GM18511 (cell line): ENCODE measurements around the gene RAB33B.
A peak's percentile ranks its signal among the peaks of the same experiment; 100 is the strongest.
"Not testable (repeated sequence)": the region's sequence is repeated elsewhere in the genome, so short reads cannot be mapped to it uniquely, and the experiment has no call there.

Source experiments
- ATAC-seq: cut with Tn5 transposase; IDR thresholded peaks from one replicate; pipeline ENCODE4 v1.9.1; 2021; ENCODE audit warnings: mild to moderate bottlenecking, moderate library complexity; ENCODE audit not compliant: unreplicated experiment

The RAB33B gene

DNA sequence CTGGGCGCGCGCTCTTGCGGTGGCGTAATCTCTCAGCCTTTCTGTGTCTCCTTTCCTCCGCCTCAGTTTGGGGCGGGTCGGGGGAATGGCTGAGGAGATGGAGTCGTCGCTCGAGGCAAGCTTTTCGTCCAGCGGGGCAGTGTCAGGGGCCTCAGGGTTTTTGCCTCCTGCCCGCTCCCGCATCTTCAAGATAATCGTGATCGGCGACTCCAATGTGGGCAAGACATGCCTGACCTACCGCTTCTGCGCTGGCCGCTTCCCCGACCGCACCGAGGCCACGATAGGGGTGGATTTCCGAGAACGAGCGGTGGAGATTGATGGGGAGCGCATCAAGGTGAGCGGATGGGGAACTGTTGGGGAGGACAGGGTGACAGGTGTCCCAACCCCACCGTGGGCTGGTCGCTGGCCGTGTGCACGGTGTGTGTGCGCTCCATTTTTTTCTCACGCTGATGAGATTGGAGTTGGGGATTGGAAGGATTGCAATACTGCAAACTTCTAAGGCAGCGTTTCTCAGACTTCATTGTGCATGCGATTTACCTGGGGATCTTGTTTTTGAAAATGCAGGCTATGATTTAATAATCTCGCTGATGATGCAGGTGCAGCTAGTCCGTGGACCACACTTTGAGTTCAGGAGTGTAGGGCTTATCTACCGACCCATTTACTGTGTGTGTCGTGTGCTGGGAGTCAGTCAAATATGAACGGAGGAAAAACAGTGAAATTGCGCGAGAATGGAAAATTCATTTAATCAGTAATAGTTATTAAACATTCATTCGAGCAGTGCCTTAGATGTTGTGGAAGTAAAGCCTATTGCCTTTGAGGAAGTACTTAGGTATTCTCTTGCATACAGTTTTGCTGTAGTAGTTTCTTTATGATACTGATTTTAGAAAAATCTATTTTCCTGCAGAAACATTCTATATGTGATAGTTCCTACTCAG is at the start of gene RAB33B:
TSS of gene RAB33B (plus strand) at position 11 of the 935 bp plus-strand sequence. CDS start at position 86, 75 bp downstream.
- ATAC-seq = peak; percentile 13

DNA sequence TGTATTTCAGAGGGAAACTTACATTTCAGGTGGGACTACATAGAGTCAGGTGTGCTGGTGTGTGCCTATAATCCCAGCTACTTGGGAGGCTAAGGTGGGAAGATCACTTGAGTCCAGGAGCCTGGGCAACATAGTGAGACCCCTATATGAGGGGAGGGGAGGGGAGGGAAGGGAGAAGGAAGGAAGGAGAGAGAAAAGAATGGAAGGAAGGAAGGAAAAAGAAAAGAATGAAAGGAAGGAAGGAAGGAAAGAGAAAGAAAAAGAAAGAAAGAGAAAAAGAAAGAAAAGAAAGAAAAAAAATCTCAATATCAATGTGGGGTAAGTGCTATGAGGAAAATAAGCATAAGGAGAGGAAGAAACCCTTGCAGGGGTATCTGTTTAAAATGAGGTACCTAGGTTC is 43.6 kb upstream of the RAB33B start:
- no peak for ATAC-seq

DNA sequence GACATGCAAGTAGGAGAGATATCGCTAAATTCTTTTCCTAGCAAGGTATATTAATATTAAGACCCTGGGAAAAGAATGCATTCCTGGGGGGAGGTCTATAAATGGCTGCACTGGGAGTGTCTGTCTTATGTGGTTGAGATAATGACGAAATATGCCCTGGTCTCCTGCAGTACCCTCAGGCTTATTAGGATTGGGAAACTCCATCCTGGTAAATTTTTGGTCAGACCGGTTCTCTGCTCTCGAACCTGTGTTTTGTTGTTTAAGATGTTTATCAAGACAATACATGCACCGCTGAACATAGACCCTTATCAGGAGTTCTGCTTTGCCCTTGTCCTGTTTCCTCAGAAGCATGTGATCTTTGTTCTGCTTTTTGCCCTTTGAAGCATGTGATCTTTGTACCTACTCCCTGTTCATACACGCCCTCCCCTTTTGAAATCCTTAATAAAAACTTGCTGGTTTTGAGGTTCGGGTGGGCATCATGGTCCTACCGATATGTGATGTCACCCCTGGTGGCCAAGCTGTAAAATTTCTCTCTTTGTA is 39.2 kb upstream of the RAB33B start:
- not testable (repeated sequence) for ATAC-seq

DNA sequence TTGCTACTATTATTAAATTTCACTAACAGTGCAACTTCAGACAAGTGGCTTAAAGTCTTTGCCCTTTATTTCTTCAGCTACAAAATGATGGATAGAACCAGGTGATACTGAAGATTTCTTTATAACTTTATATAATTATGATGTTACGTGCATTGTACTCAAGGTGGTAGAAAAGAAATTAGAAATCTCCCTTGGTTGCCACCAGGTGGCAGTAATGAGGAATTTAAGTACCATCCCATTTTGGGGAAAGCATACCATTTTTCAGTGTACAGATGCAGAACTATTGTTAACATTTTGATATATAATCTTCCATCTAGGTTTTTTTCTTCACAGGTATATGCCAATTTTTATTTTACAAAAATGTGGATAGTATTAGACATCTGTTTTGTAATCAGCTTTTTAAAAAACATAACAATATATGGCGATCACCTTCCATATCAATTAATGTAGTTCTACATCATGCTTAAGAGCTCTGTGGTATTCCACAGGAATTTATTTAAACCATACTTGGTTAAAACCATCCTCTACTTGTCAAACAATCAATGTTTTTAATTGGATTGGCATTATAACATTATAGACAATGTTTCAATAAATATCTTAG is 37.7 kb upstream of the RAB33B start:
- no peak for ATAC-seq

DNA sequence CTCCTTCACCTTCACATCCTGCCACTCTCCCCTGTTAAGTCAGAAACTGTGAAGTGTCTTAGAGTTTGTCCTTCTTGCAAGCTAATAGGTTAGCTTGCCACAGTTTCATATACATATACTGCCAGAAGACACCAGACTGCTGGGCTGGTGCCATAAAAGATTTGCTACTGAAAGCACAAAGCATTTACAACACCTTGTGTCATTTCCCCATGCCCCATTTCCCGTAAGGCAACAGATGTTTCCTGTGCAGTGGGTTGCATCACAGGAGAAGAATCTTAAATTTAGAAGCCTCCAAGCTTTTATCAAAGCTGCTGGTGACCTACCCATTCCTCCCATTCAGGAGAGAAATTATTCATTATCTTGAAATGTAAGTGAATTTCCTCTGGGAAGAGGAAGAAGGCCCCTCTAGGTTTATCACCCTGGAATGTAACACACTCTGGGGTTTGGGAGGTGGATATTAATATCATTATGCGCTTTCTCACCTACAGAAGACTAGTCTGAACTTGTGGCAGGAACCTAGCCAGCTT is 34.5 kb upstream of the RAB33B start:
- ATAC-seq = peak; percentile 83

DNA sequence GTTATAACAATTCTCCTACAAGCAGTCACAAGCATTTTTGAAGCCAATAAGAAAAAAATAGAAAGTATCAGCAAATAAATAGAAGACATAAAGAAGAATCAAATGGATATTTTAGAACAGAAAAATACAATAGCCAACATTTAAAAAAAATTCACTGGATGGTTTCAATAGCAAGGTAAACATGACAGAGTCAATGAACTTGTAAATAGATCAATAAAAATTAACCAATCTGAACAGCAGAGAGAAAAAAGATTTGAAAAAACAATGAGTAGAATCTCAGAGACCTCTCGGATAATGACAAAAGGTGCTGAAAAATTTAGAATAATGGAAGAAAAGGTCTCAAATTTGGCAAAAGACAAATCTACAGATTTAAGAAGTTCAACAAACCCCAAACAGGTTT is 33.3 kb upstream of the RAB33B start:
- no peak for ATAC-seq

DNA sequence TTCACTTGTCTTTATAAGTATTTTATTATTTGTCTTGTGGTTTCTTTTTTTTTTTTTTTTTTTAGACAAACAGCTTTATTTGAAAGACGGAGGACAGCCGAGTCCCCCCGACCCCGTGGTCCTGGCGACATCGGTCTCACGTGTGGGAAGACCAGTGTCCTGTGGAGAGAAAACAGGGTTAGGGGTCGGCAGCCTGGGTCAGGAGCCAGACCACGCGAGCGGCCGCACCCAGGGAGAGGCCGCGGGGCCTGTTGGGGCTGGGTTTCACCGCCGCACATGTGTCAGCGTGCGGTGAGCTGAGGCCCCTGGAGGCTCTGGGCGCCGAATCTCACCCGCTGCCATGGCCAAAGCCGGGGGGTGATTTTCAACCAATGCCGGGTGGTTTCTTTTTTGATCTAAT is 17.8 kb upstream of the RAB33B start:
- ATAC-seq = no peak

DNA sequence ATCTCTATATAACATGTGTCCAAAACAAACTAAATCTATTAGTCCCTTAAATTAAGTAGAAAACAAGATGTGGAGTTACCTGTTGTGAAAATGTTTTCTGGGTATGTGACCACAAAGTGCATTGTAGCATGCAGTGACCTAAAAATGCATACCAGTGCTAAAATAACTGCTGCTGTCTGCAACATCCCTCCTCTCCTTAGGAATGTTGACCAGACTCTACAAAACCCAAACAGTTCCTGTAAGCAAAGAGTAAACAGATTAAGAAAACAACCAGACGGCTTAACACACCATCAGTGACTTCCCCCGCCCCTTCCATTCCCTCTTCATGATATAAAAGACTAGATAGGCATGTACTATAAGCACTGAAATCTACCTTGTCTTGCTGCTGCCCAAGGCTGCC is 15.8 kb upstream of the RAB33B start:
- no peak for ATAC-seq

DNA sequence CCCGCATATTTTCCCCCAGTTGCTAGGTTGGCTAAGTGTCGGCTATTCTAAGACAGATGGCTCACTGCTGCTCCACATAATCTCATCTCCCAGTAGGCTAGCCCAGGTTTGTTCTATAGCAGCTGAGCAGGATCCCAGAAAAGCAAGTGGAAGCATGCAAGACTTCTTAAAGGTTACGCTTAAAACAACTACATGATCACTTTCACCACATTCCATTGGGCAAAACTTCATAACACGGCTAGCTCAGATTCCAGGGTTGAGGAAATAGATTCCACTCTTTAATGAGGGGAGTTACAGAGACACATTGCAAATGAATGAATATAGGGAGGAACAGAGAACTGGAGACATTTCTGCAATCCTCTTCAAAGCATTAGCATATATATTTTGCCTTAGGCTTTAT is 12.9 kb upstream of the RAB33B start:
- no peak for ATAC-seq

DNA sequence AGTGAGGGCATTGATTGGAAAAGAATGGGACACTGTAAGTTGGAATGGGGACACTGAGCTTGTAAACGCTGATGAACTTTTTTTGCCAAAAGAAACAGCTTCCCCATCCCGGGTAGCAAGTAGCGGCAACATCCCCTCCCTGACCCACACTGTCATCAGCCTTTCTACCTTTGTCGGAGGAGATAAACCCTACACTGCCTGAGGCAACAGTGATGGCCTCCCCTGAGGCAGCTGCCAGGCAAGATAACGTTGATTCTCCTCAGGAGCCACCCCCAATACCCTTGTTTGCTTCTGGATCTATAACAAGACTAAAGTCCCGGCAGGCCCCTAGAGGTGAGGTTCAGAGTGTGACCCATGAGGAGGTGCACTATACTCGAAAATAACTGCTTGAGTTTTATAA is 10.3 kb upstream of the RAB33B start:
- ATAC-seq = no peak

DNA sequence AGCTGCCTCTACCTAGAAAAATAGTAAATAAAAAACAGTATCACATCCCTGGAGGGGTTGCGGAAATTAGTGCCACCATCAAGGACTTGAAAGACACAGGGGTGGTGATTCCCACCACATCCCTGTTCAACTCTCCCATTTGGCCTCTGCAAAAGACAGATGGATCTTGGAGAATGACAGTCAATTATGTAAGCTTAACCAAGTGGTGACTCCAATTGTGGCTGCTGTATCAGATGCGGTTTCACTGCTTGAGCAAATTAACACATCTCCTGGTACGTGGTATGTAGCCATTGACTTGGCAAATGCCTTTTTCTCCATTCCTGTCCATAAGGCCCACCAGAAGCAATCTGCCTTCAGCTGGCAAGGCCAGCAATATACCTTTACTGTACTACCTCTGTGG is 9.0 kb upstream of the RAB33B start:
- not testable (repeated sequence) for ATAC-seq

DNA sequence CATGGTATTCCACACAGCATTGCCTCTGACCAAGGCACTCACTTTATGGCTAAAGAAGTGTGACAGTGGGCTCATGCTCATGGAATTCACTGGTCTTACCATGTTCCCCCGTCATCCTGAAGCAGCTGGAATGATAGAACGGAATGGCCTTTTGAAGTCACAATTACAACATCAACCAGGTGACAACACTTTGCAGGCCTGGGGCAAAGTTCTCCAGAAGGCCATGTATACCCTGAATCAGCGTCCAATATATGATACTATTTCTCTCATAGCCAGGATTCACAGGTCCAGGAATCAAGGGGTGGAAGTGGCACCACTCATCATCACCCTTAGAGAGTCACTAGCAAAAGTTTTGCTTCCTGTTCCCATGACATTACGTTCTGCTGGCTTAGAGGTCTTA is 6.8 kb upstream of the RAB33B start:
- not testable (repeated sequence) for ATAC-seq

DNA sequence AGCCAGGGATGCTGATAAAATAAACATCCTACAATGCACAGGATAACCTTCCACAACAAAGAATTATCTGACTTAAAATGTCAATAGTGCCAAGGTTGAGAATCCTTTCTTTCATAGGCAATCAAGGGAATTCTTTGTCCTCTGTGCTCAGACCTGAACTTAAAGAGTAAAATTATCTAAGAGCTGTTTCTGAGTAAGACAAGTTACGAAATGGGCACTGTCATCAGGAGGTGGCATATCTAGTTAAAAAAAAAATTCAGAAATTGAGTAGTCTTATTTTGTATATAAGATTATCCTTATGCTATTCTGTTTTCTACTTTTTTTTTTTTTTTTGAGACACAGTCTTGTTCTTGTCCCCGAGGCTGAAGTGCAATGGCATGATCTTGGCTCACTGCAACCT is 3.3 kb upstream of the RAB33B start:
- ATAC-seq = no peak

DNA sequence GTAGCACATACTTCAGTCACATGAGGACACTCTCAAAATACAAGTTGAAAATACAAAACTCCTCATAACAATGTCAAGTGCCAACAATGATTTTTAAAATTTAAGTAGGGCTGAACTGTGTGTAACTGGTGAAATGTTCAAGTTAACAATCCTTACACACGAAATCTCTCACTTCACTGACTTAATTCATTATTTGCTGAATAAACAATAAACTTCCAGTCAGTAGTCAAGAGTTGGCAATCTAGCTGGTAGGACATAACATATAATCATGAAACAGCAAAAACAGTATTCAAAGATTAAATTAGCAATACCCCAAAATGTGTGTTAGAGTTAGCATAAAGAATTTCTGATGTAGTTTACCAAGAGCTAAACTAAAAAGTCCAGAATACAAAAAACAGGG is 1.9 kb upstream of the RAB33B start:
- ATAC-seq = no peak

DNA sequence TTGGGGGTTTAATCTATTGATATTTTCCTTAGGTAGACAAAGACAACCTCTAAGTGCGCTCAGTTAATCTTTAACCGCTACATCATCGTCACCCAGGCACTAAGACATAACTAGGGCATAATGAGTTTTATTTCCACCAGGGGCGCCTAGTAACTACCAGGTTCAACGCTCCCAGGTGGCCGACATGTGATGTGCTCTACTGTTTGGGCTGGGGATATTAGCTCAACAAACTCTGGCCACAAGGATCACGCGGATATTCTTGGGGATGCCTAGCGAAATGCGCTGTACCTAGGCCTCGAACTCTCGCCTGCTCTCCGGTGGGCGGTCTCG is 915 bp upstream of the RAB33B start:
- peak; percentile 62 for ATAC-seq

DNA sequence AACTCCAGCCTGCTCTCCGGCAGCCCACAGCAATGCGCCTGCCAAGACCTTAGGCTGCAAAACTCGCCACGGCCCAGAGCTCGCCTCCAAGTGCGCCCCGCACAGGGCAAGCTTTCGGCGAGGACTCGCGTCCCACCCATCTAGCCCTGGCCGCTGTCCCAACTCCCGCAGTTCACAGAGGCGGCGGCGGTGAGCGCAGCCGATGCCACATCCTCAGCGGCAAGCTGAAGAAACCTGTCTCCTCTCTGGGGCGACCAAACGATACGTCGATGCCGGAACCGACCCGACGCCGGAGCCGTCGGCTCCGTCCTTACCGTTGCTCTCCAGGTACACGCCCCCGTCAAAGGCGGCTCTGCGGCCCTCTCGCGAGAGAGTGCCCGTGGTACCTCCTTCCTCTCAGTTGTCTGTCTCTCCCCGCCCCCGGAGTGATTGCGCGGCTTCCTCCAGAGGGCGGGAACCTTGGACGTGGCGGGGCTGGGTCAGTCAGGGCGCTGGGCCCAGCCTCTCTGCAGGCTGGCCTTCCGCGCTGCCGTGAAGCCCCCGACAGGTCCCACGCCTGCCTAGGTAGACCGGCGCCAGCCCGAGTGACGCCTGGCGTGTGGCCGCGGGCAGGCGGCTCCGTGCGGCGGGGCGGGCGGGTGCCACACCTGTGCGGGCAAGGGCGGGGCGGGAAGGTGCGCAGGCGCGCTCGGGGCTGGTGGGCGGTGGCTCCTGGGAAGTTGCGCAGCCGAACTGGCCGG is 380 bp upstream of the RAB33B start:
- ATAC-seq = peak; percentile 88

DNA sequence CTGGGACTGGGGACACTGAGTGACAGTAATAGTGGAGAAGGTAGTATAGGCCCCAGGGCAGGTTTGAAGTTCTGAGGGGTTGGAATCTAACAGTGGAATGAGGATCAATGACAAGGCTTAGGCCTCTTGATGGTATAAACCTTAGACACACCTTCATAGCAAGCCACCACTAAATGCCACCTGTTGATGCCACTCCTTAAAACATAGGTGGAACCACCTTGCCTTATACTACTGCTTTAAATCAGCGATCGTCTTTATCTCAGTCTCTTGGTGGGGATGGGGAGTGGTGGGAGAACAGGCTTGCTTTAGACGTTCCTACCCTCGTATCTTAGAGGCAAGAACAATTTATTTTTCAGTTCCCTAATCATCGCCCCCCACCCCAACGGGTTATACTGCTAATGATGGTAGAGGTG is 1.2 kb downstream of the RAB33B start:
- ATAC-seq = no peak

DNA sequence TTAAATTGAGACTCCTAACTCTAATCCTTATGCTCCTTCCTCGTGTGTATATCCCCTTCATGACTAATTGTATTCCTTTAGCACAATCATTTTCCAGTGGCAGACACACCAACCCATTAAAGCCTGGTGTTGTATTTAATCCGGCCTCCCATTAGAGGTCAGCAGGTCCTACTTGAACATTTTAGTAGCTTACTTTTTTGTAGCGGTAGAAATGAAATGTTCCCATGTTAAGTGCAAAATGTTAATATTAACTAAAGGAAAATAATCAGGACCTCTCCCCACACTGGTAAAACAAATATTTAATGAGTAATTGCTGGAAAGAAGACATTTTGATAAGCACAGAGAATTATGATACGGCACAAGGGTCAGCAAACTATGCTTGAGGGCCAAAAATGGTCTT is 3.4 kb downstream of the RAB33B start:
- ATAC-seq = no peak

DNA sequence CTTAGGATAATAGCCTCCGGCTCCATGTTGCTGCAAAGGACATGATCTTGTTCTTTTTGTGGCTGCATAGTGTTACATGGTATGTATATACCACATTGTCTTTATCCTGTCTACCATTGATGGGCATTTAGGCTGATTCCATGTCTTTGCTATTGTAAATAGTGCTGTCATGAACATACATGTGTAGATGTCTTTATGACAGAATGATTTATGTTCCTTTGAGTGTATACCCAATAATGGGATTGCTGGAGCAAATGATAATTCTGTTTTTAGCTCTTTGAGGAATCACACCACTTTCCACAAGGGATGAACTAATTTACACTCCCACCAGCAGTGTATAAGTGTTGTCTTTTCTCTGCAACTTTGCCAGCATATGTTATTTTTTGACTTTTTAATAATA is 4.6 kb downstream of the RAB33B start:
- ATAC-seq = no peak

DNA sequence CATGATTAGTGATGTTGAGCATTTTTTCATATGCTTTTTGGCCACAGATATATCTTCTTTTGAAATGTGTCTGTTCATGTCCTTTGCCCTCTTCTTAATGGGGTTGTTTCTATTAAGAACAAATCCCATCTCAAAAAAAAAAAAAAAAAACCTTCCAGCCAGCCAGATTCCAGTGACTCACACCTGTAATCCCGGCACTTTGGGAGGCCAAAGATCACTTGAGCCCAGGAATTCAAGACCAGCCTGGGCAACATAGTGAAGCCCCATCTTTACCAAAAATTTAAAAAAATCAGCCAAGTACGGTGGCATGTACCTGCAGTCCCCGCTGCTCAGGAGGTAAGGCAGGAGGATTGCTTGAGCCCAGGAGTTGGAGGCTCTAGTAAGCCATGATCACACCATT is 5.1 kb downstream of the RAB33B start:
- no peak for ATAC-seq

DNA sequence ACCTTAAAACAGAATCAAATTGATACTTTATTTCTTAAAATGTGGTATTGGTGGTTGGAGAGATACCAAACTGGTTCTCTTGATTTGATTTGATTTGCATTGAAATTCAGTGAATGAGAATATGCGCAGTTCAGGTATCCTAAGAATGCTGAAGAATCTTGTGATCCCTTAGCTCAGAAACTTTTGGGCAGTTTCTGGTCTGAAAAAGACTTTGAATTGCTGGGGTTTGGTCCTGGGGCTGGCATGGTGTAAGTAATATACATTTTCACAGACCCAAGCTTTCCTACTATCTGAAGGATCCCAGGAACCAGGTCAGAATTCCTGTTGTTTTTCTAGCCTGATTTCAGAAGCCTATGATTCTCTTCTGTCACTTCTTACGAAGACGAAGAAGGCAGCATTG is 6.6 kb downstream of the RAB33B start:
- ATAC-seq = no peak
